Thyroid gland (tissue), 4 donors: ENCODE measurements around the gene PXDN. TPM values are rescaled to one million over a fixed set of nuclear protein-coding genes. Genes with fewer than 3 reads are reported as not detected.
"Not testable (repeated sequence)": the region's sequence is repeated elsewhere in the genome, so short reads cannot be mapped to it uniquely, and the experiment has no call there.

Source experiments
- DNase-seq, 2 donors: peaks; one replicate each; pipeline ENCODE4 v3.0.0-alpha.2; 2019
- H3K27ac ChIP-seq, 3 donors: fragments of 200-600 bp; sonication (generic); 1 replicate in 2 of 3; 2 replicates in 1 of 3; pipeline ENCODE4 v1.5.1; 2016 to 2019; ENCODE audit warnings: mild to moderate bottlenecking in 1 of 3, moderate library complexity in 1 of 3
- H3K27me3 ChIP-seq: fragments of 200-600 bp; sonication (generic); one replicate; pipeline ENCODE4 v1.5.1; 2019
- H3K36me3 ChIP-seq, 2 donors: fragments of 200-600 bp; sonication (generic); one replicate each; pipeline ENCODE4 v1.5.1; 2016 to 2019
- H3K4me1 ChIP-seq, 2 donors: fragments of 200-600 bp; sonication (generic); one replicate each; pipeline ENCODE4 v1.5.1; 2017 to 2019
- H3K4me3 ChIP-seq, 3 donors: fragments of 200-600 bp; sonication (generic); replicated peaks in 1 of 3; 1 replicate in 2 of 3; 2 replicates in 1 of 3; pipeline ENCODE4 v1.5.1; 2016; ENCODE audit warnings: mild to moderate bottlenecking in 1 of 3
- H3K9me3 ChIP-seq: fragments of 200-600 bp; sonication (generic); one replicate; pipeline ENCODE4 v1.5.1; 2017
- POLR2A ChIP-seq, 2 donors: fragments of 450-650 bp; IDR thresholded peaks; one replicate each; pipeline ENCODE4 v1.6.1; 2017; ENCODE audit warnings: antibody characterized with exemption in 2 of 2, mild to moderate bottlenecking in 2 of 2, moderate library complexity in 1 of 2
- WGBS, 2 donors: methylation state at CpG; one replicate each; pipeline ENCODE4 v1.1.5; 2017; 5-methylcytosine and 5-hydroxymethylcytosine counted together
- intact Hi-C: fragments of 100-400 bp; cut with DNase I; formaldehyde crosslinking; loops from one replicate; pipeline ENCODE4 v1.15.1; 2023
- total RNA-seq, 4 donors: library from RNA; depleted of rRNA; stranded (reverse); fragments of >200 nt; gene quantifications; one replicate each; pipeline ENCODE4 v1.2.3, GENCODE V29; 2016
- TF ChIP-seq, protein P1 (sequence below), 6 experiments: fragments of 200-600 bp in 3 of 6; fragments of 450-650 bp in 3 of 6; sonication (generic) in 3 of 6; IDR thresholded peaks; one replicate each; pipeline ENCODE4 v1.5.1; 2016 to 2019; ENCODE audit warnings: antibody characterized with exemption in 6 of 6, mild to moderate bottlenecking in 2 of 6, inconsistent platforms in 1 of 6, moderate library complexity in 1 of 6

The PXDN gene
- total RNA-seq, 4 donors from 2014 or later = 6.9 to 17.3 (median 13.6) TPM

DNA sequence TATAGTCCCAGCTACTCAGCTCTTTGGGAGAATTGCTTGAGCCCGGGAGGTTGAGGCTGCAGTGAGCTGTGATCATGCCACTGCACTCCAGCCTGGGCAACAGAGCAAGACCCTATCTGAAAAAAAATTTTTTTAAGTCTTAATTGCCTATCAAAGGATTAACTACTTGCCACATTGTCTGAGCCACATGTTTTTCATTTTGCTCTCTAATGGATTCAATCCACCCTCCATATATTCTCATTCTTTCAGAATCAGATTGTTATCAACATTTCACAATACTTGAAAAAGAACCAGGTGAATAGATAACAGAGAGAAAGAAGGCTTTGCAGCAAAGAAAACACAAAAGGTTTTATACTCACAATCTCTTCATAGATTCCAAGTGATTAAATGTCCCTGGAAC is 61.0 kb downstream of the PXDN start:
- Histone ChIP-seq H3K36me3 (peaks cover 0 to 4% of the 10 kb centered on the region in 2 donors), H3K4me3 (no peak overlapping the region), H3K27me3 (no peaks in the 10 kb centered on the region), H3K27ac (no peak overlapping the region), H3K4me1 (no peaks in the 10 kb centered on the region), H3K9me3 (no peaks in the 10 kb centered on the region)
- intact Hi-C loops = no loop called here
- no peak for DNase-seq
- no peak for TF ChIP-seq POLR2A (IDR thresholded peaks at IDR 0.05)
- TF ChIP-seq, protein P1, sequence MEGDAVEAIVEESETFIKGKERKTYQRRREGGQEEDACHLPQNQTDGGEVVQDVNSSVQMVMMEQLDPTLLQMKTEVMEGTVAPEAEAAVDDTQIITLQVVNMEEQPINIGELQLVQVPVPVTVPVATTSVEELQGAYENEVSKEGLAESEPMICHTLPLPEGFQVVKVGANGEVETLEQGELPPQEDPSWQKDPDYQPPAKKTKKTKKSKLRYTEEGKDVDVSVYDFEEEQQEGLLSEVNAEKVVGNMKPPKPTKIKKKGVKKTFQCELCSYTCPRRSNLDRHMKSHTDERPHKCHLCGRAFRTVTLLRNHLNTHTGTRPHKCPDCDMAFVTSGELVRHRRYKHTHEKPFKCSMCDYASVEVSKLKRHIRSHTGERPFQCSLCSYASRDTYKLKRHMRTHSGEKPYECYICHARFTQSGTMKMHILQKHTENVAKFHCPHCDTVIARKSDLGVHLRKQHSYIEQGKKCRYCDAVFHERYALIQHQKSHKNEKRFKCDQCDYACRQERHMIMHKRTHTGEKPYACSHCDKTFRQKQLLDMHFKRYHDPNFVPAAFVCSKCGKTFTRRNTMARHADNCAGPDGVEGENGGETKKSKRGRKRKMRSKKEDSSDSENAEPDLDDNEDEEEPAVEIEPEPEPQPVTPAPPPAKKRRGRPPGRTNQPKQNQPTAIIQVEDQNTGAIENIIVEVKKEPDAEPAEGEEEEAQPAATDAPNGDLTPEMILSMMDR (IDR thresholded peaks at IDR 0.05) = no peak
- 85 to 93% methylated on average over 1 of the region's 1 CpG for WGBS, 2 donors

DNA sequence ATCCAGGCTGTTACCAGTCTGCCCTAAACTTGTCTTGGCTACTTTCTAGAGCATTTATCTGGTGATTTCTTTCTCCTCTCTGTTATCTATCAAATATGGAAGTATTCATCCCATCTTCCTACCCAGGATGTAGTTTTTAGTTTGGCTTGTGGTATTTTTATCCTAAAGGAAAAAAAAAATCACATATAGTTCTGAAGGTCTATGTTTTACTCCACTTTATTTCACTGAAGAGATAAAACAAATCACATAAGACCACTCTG is 62.2 kb downstream of the PXDN start:
- no peak overlapping the region for H3K4me3 ChIP-seq
- DNase-seq = no peak
- no peak overlapping the region for H3K27ac ChIP-seq
- intact Hi-C loops = no loop called here
- no peak for TF ChIP-seq POLR2A (IDR thresholded peaks at IDR 0.05)
- TF ChIP-seq, protein P1 (IDR thresholded peaks at IDR 0.05) = no peak
- peaks cover 0 to 4% of the 10 kb centered on the region in 2 donors for H3K36me3 ChIP-seq
- no peaks in the 10 kb centered on the region for H3K27me3 ChIP-seq
- H3K4me1 ChIP-seq = no peaks in the 10 kb centered on the region
- H3K9me3 ChIP-seq = no peaks in the 10 kb centered on the region

DNA sequence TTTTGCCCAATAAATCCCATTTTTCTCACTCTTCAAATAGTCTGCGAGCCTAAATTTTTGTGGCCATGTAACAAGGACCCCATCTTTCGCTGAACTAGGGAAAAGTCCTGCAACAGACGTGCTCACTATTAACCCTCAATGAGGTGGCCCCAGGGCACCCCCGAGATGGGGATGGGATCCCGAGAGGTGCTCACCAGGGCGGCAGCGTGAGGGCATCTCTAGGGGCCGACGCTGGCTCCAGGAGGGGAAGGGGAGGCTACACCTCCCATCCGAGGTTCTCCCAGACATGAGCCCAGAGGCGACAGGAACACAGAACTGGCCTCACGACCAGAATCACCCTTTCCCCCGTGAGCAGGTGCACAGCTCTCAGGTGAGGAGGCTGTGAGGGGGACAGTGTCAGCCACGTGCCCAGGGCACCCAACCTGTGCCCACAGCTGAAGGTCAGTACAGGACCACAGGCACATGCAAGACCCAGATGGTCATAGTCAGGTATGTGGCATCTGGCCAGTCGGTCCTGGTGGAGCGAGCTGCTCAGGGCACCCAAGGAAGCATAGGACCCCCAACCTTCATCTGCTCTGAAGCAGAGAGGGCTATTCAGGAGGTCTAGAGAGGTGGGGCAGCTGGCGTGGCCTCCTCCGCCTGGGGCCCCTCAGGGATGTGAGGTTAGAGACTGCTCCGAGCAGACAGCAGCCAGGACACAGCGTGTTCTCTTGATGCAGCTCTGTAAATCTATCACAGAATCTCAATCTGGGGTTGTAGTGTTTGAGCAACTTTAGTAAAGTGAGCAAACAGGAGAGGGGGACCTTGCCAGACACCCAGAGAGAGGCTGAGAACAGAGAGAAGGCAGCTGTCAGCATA is 62.8 kb downstream of the PXDN start:
- Histone ChIP-seq H3K27ac (no peak overlapping the region), H3K4me1 (no peaks in the 10 kb centered on the region), H3K9me3 (no peaks in the 10 kb centered on the region), H3K4me3 (no peak overlapping the region), H3K36me3 (peaks cover 0 to 4% of the 10 kb centered on the region in 2 donors), H3K27me3 (no peaks in the 10 kb centered on the region)
- no peak for DNase-seq
- WGBS, 2 donors = 90 to 94% methylated on average over 16 to 18 of the region's 20 CpGs
- TF ChIP-seq, protein P1 (IDR thresholded peaks at IDR 0.05) = no peak
- no peak for TF ChIP-seq POLR2A (IDR thresholded peaks at IDR 0.05)
- intact Hi-C loops = no loop called here

DNA sequence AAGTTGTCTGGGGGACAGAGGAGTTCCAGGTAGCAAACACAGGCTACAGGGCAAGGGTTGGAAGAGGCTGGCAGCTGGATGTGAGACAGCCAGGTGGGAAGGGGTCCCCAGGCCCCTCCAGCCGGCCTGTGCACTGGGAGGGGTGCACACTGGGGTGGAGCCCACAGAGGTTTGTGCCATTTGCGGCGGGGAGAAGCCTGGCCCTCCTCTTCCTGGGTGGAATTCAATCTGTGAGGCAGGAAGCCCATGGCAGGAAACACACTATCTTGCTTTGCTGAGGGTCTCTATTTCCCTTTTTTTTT is 63.3 kb downstream of the PXDN start:
- Histone ChIP-seq H3K9me3 (no peaks in the 10 kb centered on the region), H3K27me3 (no peaks in the 10 kb centered on the region), H3K36me3 (peaks cover 0 to 4% of the 10 kb centered on the region in 2 donors), H3K4me3 (no peak overlapping the region), H3K4me1 (no peaks in the 10 kb centered on the region), H3K27ac (no peak overlapping the region)
- WGBS, 2 donors = 74 to 88% methylated on average over 3 of the region's 3 CpGs
- intact Hi-C loops = no loop called here
- TF ChIP-seq POLR2A (IDR thresholded peaks at IDR 0.05) = no peak
- no peak for DNase-seq

DNA sequence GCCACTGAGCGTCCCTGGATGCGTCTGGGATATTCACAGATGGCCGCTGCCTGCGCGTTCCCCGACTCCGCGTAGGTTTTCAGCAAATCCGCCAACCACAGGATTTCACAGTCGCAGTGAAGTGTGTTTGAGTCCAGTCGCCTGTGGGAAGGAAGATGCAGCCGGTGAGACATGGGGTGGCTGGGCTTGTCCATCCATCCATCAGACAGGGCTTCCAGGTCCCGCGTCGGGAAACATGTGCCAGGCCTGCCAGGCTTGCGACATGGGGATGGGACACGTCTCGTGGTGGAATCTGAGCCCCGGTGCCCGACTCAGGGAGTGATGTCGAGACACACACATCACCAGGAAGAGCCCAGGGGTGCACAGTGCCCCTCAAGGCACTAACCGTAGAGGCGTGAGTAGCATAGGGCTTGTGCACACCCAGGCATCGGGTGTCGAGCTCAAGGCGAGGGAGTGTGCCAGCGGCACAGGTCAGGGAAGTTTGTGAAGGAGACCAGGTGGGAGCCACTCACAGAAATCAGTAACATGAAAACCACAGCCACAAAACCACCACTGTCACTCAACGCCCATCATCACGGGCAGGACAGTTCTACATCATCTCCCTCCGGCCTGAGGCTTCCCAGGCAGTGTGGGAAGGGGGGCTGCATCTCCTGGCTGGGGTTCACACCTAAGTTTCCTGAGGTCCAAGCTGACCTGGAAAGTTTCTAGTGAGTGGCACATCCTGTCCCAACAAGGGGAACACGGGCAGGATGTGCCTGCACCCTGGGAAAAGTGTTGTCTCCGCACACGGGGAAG is 63.9 kb downstream of the PXDN start:
- Histone ChIP-seq H3K36me3 (peaks cover 0 to 4% of the 10 kb centered on the region in 2 donors), H3K27ac (no peak overlapping the region), H3K9me3 (no peaks in the 10 kb centered on the region), H3K4me3 (no peak overlapping the region), H3K4me1 (no peaks in the 10 kb centered on the region), H3K27me3 (no peaks in the 10 kb centered on the region)
- TF ChIP-seq, protein P1 (IDR thresholded peaks at IDR 0.05) = no peak
- TF ChIP-seq POLR2A (IDR thresholded peaks at IDR 0.05) = no peak
- no peak for DNase-seq
- 87 to 89% methylated on average over 28 to 31 of the region's 33 CpGs for WGBS, 2 donors
- intact Hi-C loops = no loop called here

DNA sequence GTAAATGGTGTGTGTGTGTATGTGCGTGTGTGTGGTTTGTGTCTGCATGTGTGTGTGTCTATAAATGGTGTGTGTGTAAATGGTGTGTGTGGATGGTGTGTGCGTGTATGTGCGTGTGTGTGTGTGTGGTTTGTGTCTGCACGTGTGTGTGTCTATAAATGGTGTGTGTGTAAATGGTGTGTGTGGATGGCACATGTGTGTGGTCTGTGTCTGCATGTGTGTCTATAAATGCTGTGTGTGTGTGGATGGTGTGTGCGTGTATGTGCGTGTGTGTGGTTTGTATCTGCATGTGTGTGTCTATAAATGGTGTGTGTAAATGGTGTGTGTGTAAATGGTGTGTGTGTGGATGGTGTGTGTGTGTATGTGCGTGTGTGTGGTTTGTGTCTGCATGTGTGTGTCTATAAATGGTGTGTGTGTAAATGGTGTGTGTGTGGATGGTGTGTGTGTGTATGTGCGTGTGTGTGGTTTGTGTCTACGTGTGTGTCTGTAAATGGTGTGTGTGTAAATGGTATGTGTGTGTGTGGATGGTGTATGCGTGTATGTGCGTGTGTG is 64.8 kb downstream of the PXDN start:
- H3K4me3 ChIP-seq, H3K36me3 ChIP-seq, H3K27me3 ChIP-seq, intact Hi-C loops, H3K27ac ChIP-seq, DNase-seq, H3K9me3 ChIP-seq, H3K4me1 ChIP-seq: not testable (repeated sequence)
- WGBS, 2 donors = 84 to 92% methylated on average over 11 of the region's 11 CpGs

DNA sequence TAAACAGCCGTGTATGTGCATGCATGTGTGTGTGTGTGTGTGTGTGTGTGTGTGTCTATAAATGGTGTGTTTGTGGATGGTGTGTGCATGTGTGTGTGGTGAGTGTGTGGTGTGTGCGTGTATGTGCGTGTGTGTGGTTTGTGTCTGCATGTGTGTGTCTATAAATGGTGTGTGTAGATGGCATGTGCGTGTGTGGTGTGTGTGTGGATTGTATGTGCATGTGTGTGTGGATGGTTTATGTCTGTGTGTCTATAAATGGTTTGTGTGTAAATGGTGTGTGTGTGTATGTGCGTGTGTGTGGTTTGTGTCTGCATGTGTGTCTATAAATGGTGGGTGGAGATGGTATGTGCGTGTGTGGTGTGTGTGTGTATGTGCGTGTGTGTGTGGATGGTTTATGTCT is 65.2 kb downstream of the PXDN start:
- H3K4me1 ChIP-seq, H3K4me3 ChIP-seq, H3K27ac ChIP-seq, H3K9me3 ChIP-seq, H3K27me3 ChIP-seq, intact Hi-C loops, H3K36me3 ChIP-seq, DNase-seq: not testable (repeated sequence)
- WGBS, 2 donors = 94 to 95% methylated on average over 7 of the region's 7 CpGs
